CD4-positive, alpha-beta T cell (primary cell): ENCODE data around the gene OTOP3. TPM values are rescaled to one million over a fixed set of nuclear protein-coding genes. Genes with fewer than 3 reads are reported as not detected.

Experiments used
- ATAC-seq: fragments of 200-7000 bp; cut with Tn5 transposase; one replicate; pipeline ENCODE4 v1.10.0; 2022; ENCODE audit warnings: mild to moderate bottlenecking; ENCODE audit not compliant: poor library complexity
- CTCF ChIA-PET: fragments of 350-600 bp; sonication (Branson Sonifier 250); formaldehyde crosslinking; loops from one replicate; lab custom pipeline; 2021; ENCODE audit warnings: antibody characterized with exemption, inconsistent platforms; lab: Charles Lee
- POLR2A ChIA-PET: fragments of 350-600 bp; sonication (Branson Sonifier 250); formaldehyde crosslinking; loops from one replicate; lab custom pipeline; 2021; ENCODE audit warnings: antibody characterized with exemption, inconsistent platforms; lab: Charles Lee
- DNase-seq, 14 experiments: peaks; one replicate each; pipeline ENCODE4 v3.0.0-alpha.2; 2013 to 2020; ENCODE audit warnings: mixed read lengths in 2 of 14
- H3K27ac ChIP-seq, 2 donors: one replicate each; pipeline versions ENCODE4 v1.5.1 to v1.7.0; 2013; ENCODE audit warnings: low read length in 2 of 2, low read depth in 1 of 2, mild to moderate bottlenecking in 1 of 2
- H3K27me3 ChIP-seq, 2 experiments: 1 replicate in 1 of 2; 2 replicates in 1 of 2; pipeline versions ENCODE4 v1.6.1 to v1.7.0; 2013; ENCODE audit warnings: low read length in 2 of 2, control low read depth in 1 of 2, mild to moderate bottlenecking in 1 of 2, moderate library complexity in 1 of 2; ENCODE audit not compliant: insufficient read depth in 2 of 2, control insufficient read depth in 1 of 2
- H3K36me3 ChIP-seq: one replicate; pipeline ENCODE4 v1.6.1; 2013; ENCODE audit warnings: low read length, control low read depth; ENCODE audit not compliant: insufficient read depth
- H3K4me1 ChIP-seq: one replicate; pipeline ENCODE4 v1.6.1; 2013; ENCODE audit warnings: low read length, control low read depth; ENCODE audit not compliant: insufficient read depth
- H3K4me3 ChIP-seq: one replicate; pipeline ENCODE4 v1.5.1; 2013; ENCODE audit warnings: mild to moderate bottlenecking, low read length, moderate library complexity
- H3K9me3 ChIP-seq, 2 experiments: 1 replicate in 1 of 2; 2 replicates in 1 of 2; pipeline versions ENCODE4 v1.6.1 to v1.7.0; 2013; ENCODE audit warnings: low read length in 2 of 2, mild to moderate bottlenecking in 2 of 2, control low read depth in 1 of 2, moderate library complexity in 1 of 2; ENCODE audit not compliant: control insufficient read depth in 1 of 2, insufficient read depth in 1 of 2
- H3K27ac Mint-ChIP-seq: one replicate; pipeline ENCODE4 v1.8.0; 2020; ENCODE audit warnings: mixed read lengths
- H3K27me3 Mint-ChIP-seq: one replicate; pipeline ENCODE4 v1.8.0; 2021; ENCODE audit warnings: mixed read lengths
- H3K36me3 Mint-ChIP-seq: one replicate; pipeline ENCODE4 v1.8.0; 2021; ENCODE audit warnings: low read depth, mixed read lengths
- H3K4me1 Mint-ChIP-seq: one replicate; pipeline ENCODE4 v1.8.0; 2021; ENCODE audit warnings: low read depth, mixed read lengths
- H3K4me3 Mint-ChIP-seq: one replicate; pipeline ENCODE4 v1.8.0; 2020; ENCODE audit warnings: mild to moderate bottlenecking, mixed read lengths
- H3K9me3 Mint-ChIP-seq: one replicate; pipeline ENCODE4 v1.8.0; 2020; ENCODE audit warnings: mixed read lengths
- intact Hi-C, 2 experiments: fragments of 100-400 bp; cut with DNase I in 1 of 2; cut with micrococcal nuclease in 1 of 2; formaldehyde crosslinking; loops; one replicate each; pipeline versions ENCODE4 v1.15.1 to v1.9.0; 2023 to 2025; cut with DNase I, micrococcal nuclease
- total RNA-seq, 174 experiments: library from RNA in 2 of 174; stranded (reverse) in 2 of 174; gene quantifications; one replicate each; pipeline ENCODE4 v1.2.3 and lab custom pipeline; 2021 to 2026
- TF ChIP-seq, protein P1 (sequence below): fragments of 200-600 bp; IDR thresholded peaks from one replicate; pipeline ENCODE4 v1.8.0; 2022; ENCODE audit warnings: antibody characterized with exemption, mild to moderate bottlenecking

Gene OTOP3
- total RNA-seq, 2 experiments from 2014 or later, result not detected

- no peak overlapping the region for H3K4me3 Mint-ChIP-seq
- no peak overlapping the region for H3K27ac ChIP-seq
- ChIA-PET CTCF (interaction anchor here (1.6 kb wide), 1 partner anchor 35 kb away, joined by 3 read pairs; the partner anchor contains the start of gene MRPL58), POLR2A (no interaction called here)
- TF ChIP-seq, protein P1, sequence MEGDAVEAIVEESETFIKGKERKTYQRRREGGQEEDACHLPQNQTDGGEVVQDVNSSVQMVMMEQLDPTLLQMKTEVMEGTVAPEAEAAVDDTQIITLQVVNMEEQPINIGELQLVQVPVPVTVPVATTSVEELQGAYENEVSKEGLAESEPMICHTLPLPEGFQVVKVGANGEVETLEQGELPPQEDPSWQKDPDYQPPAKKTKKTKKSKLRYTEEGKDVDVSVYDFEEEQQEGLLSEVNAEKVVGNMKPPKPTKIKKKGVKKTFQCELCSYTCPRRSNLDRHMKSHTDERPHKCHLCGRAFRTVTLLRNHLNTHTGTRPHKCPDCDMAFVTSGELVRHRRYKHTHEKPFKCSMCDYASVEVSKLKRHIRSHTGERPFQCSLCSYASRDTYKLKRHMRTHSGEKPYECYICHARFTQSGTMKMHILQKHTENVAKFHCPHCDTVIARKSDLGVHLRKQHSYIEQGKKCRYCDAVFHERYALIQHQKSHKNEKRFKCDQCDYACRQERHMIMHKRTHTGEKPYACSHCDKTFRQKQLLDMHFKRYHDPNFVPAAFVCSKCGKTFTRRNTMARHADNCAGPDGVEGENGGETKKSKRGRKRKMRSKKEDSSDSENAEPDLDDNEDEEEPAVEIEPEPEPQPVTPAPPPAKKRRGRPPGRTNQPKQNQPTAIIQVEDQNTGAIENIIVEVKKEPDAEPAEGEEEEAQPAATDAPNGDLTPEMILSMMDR, result no peak
- no peak overlapping the region for H3K27ac Mint-ChIP-seq
- H3K27me3 Mint-ChIP-seq, result peaks cover 4% of the 10 kb centered on the region
- H3K9me3 ChIP-seq, result no peaks in the 10 kb centered on the region
- DNase-seq, result no peak
- intact Hi-C loops, result no loop called here
- no peaks in the 10 kb centered on the region for H3K9me3 Mint-ChIP-seq
- H3K4me1 Mint-ChIP-seq, result peaks cover 24% of the 10 kb centered on the region
- H3K36me3 ChIP-seq, result no peaks in the 10 kb centered on the region
- ATAC-seq, result no peak
- peaks cover 25% of the 10 kb centered on the region for H3K4me1 ChIP-seq
- peaks cover 4 to 8% of the 10 kb centered on the region in 2 experiments for H3K27me3 ChIP-seq
- no peaks in the 10 kb centered on the region for H3K36me3 Mint-ChIP-seq
- H3K4me3 ChIP-seq, result no peak overlapping the region
Measured at GRCh38 chr17:74977802-74978201, 42.1 kb downstream of the OTOP3 start.

DNA sequence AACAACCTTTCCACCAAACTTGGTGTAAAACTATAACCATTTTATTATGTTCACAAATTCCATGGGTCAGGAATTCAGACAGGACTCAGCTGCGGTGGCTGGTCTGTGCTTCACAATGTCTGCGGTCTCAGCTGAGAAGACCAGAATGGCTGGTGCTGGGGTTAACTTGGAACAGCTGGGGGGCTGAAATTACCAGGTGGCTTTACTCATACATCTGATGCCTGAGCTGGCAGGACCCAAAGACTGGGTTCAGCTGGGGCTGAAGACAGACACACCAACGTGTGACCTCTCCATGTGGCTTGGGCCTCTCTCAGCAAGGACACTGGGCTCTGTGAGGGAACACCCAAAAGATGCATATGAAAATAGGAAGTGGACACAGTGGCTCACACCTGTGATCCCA, 42.5 kb downstream of the OTOP3 start:
- H3K27me3 Mint-ChIP-seq, result peaks cover 4% of the 10 kb centered on the region
- CTCF ChIA-PET, result interaction anchor here (1.6 kb wide), 1 partner anchor 34 kb away, joined by 3 read pairs; the partner anchor contains the start of gene MRPL58
- Histone ChIP-seq H3K9me3 (no peaks in the 10 kb centered on the region), H3K27ac (no peak overlapping the region), H3K4me1 (peaks cover 20% of the 10 kb centered on the region), H3K27me3 (peaks cover 4% of the 10 kb centered on the region in 2 experiments), H3K4me3 (no peak overlapping the region), H3K36me3 (no peaks in the 10 kb centered on the region)
- intact Hi-C loops, result no loop called here
- H3K4me1 Mint-ChIP-seq, result peaks cover 22% of the 10 kb centered on the region
- no peak overlapping the region for H3K4me3 Mint-ChIP-seq
- no peak overlapping the region for H3K27ac Mint-ChIP-seq
- TF ChIP-seq, protein P1, result no peak
- no peaks in the 10 kb centered on the region for H3K36me3 Mint-ChIP-seq
- ATAC-seq (no peak), DNase-seq (no peak)
- no peaks in the 10 kb centered on the region for H3K9me3 Mint-ChIP-seq
- POLR2A ChIA-PET, result no interaction called here

- Histone ChIP-seq H3K27me3 (no peaks in the 10 kb centered on the region), H3K4me1 (peaks cover 19% of the 10 kb centered on the region), H3K36me3 (no peaks in the 10 kb centered on the region), H3K9me3 (no peaks in the 10 kb centered on the region), H3K27ac (no peak overlapping the region), H3K4me3 (no peak overlapping the region)
- H3K4me1 Mint-ChIP-seq, result peaks cover 22% of the 10 kb centered on the region
- ChIA-PET POLR2A (no interaction called here), CTCF (interaction anchor here (0.6 to 1.6 kb wide), 3 partner anchors 8 to 33 kb away, joined by 3 to 4 read pairs (median 3); partner anchors contain the start of gene MRPL58)
- TF ChIP-seq, protein P1, result no peak
- H3K27me3 Mint-ChIP-seq, result peaks cover 3% of the 10 kb centered on the region
- intact Hi-C loops, result loop anchor here in 1 of 2 experiments (5.0 to 10.0 kb wide), 2 partner anchors 68 to 425 kb away; partner anchors contain the start of genes ATP5PD, GRB2 and KCTD2
- no peak for ATAC-seq
- no peaks in the 10 kb centered on the region for H3K9me3 Mint-ChIP-seq
- peak overlapping the region; percentile 30 for H3K27ac Mint-ChIP-seq
- no peaks in the 10 kb centered on the region for H3K36me3 Mint-ChIP-seq
- no peak for DNase-seq
- peak overlapping the region; percentile 34 for H3K4me3 Mint-ChIP-seq
Measured at GRCh38 chr17:74979408-74980146, 43.9 kb downstream of the OTOP3 start.
